Progenitor cell of endocrine pancreas (in vitro differentiated cells): ENCODE results near the gene SYT9. TPM values are rescaled to one million over a fixed set of nuclear protein-coding genes. Genes with fewer than 3 reads are reported as not detected.

Source experiments
- DNase-seq: peaks from one replicate; pipeline ENCODE4 v3.0.0; 2021; ENCODE audit warnings: low spot score; ENCODE audit not compliant: unreplicated experiment
- H3K27ac Mint-ChIP-seq: 2 replicates; pipeline ENCODE4 v1.8.0; 2021; ENCODE audit warnings: mild to moderate bottlenecking, moderate library complexity, mixed read lengths
- H3K27me3 Mint-ChIP-seq: 2 replicates; pipeline ENCODE4 v1.8.0; 2021; ENCODE audit warnings: mixed read lengths
- H3K36me3 Mint-ChIP-seq: 2 replicates; pipeline ENCODE4 v1.8.0; 2022; ENCODE audit warnings: mixed read lengths; ENCODE audit not compliant: insufficient read depth
- H3K4me1 Mint-ChIP-seq: 2 replicates; pipeline ENCODE4 v1.8.0; 2021; ENCODE audit warnings: low read depth, mixed read lengths
- H3K4me3 Mint-ChIP-seq: 2 replicates; pipeline ENCODE4 v1.8.0; 2021; ENCODE audit warnings: low read depth, mild to moderate bottlenecking, moderate library complexity, mixed read lengths
- H3K9me3 Mint-ChIP-seq: 2 replicates; pipeline ENCODE4 v1.8.0; 2021; ENCODE audit warnings: low read depth, mixed read lengths
- CTCF ChIP-seq: fragments of 200-600 bp; sonication (generic); IDR thresholded peaks from one replicate; pipeline ENCODE4 v1.5.0; 2021; ENCODE audit warnings: antibody characterized with exemption, mild to moderate bottlenecking; ENCODE audit not compliant: unreplicated experiment
- total RNA-seq: library from RNA; stranded (reverse); gene quantifications from 2 replicates; pipeline ENCODE4 v1.2.1, GENCODE V29; 2021

SYT9 gene
- total RNA-seq, 1 donor from 2014 or later = 0.57 TPM

GRCh38 chr11:7292922-7293321 lies 41.2 kb downstream of the SYT9 start:
- no peak overlapping the region for H3K4me3 Mint-ChIP-seq
- no peak for DNase-seq

GRCh38 chr11:7299393-7299792 lies 47.7 kb downstream of the SYT9 start:
- Mint-ChIP-seq H3K4me1 (no peaks in the 10 kb centered on the region), H3K27ac (no peak overlapping the region), H3K27me3 (no peaks in the 10 kb centered on the region), H3K4me3 (no peak overlapping the region), H3K36me3 (no peaks in the 10 kb centered on the region), H3K9me3 (no peaks in the 10 kb centered on the region)
- DNase-seq = no peak
- no peak for TF ChIP-seq CTCF

More at GRCh38 chr11:7292922-7293321, 41.2 kb downstream of the SYT9 start:
- no peaks in the 10 kb centered on the region for H3K4me1 Mint-ChIP-seq
- H3K9me3 Mint-ChIP-seq = peaks cover 4% of the 10 kb centered on the region
- no peak for TF ChIP-seq CTCF
- no peaks in the 10 kb centered on the region for H3K36me3 Mint-ChIP-seq
- H3K27ac Mint-ChIP-seq = no peak overlapping the region
- no peaks in the 10 kb centered on the region for H3K27me3 Mint-ChIP-seq

DNA sequence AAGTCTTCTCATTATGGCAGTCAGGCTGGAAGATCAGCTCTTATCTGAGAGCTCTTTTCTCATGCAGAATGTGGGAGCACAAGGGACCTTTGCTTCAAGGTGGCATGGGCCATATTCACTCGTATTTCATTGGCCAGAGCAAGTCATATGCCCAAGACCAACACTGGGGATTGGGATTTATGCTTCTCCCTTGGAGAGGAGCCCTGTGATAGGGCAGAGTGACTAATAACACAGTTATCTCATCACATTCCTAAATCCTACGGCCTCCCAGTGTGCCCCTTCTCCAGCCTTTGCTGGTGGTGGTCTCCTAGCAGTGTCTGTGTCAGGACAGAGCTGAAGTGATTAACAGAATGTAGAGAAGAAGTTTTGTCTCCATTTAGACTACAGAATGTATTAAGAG lies 48.6 kb downstream of the SYT9 start:
- Mint-ChIP-seq H3K4me3 (no peak overlapping the region), H3K27me3 (no peaks in the 10 kb centered on the region), H3K9me3 (no peaks in the 10 kb centered on the region), H3K36me3 (no peaks in the 10 kb centered on the region), H3K4me1 (no peaks in the 10 kb centered on the region), H3K27ac (no peak overlapping the region)
- DNase-seq = no peak
- no peak for TF ChIP-seq CTCF

DNA sequence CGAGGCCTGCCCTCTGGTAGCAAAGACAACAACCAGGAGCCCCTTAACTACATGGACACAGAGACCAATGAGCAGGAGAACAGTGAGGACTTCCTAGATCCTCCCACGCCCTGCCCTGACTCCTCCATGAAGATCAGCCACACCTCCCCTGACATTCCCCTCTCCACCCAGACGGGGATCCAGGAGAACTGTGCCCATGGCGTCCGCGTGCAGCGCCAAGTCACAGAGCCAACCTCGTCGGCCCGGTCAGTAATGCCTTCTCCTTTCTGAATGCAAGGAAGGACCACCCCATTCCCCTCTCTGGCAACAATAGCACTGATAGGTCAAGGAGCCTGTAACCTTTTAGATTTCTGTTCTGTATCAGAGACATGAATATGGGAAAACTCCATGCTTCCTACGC lies 51.4 kb downstream of the SYT9 start:
- H3K4me3 Mint-ChIP-seq = no peak overlapping the region
- no peaks in the 10 kb centered on the region for H3K4me1 Mint-ChIP-seq
- no peaks in the 10 kb centered on the region for H3K27me3 Mint-ChIP-seq
- DNase-seq = no peak
- TF ChIP-seq CTCF = no peak
- no peak overlapping the region for H3K27ac Mint-ChIP-seq
- H3K9me3 Mint-ChIP-seq = no peaks in the 10 kb centered on the region
- H3K36me3 Mint-ChIP-seq = no peaks in the 10 kb centered on the region

- H3K4me1 Mint-ChIP-seq = peaks cover 3% of the 10 kb centered on the region
- H3K27ac Mint-ChIP-seq = peak overlapping the region; percentile 5
- no peaks in the 10 kb centered on the region for H3K36me3 Mint-ChIP-seq
- no peak for DNase-seq
- no peaks in the 10 kb centered on the region for H3K9me3 Mint-ChIP-seq
- no peak overlapping the region for H3K4me3 Mint-ChIP-seq
- peaks cover 4% of the 10 kb centered on the region for H3K27me3 Mint-ChIP-seq
- no peak for TF ChIP-seq CTCF
Observed at GRCh38 chr11:7306900-7307299, 55.2 kb downstream of the SYT9 start.

DNA sequence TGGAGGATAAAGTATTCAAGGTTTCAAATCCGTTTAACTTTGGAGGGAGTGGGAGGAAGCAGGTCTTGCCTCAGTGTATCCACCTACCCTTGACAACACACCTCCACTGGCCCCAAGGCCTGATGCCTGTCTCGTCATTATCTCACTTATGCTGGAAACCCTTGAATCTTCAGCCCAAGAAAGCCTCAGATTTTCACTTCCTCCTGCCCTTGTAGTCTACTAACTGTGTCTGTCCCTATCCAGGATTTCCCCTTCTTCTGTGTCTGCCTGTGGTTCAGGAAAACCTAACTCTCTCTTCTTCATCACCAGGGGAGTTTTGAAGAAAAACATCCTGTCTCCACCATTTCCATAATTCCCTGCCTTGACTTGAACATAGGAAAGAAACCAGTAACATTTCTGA lies 56.1 kb downstream of the SYT9 start:
- no peak overlapping the region for H3K4me3 Mint-ChIP-seq
- peaks cover 7% of the 10 kb centered on the region for H3K4me1 Mint-ChIP-seq
- no peak for TF ChIP-seq CTCF
- no peaks in the 10 kb centered on the region for H3K36me3 Mint-ChIP-seq
- H3K27ac Mint-ChIP-seq = no peak overlapping the region
- DNase-seq = no peak
- peaks cover 4% of the 10 kb centered on the region for H3K27me3 Mint-ChIP-seq
- no peaks in the 10 kb centered on the region for H3K9me3 Mint-ChIP-seq
